GM12878 (cell line): ENCODE measurements around the gene POU6F2. TPM values are rescaled to one million over a fixed set of nuclear protein-coding genes. Genes with fewer than 3 reads are reported as not detected.
"Not testable (repeated sequence)": the region's sequence is repeated elsewhere in the genome, so short reads cannot be mapped to it uniquely, and the experiment has no call there.

Experiments
- ATAC-seq: fragments of 200-7000 bp; cut with Tn5 transposase; 3 replicates; pipeline ENCODE4 v1.9.1; 2020; ENCODE audit warnings: mild to moderate bottlenecking, moderate library complexity
- BruUV-seq: library from RNA; stranded (reverse); fragments of 400-500 nt; replicated peaks from 2 replicates; lab custom pipeline; 2021; lab: Mats Ljungman, UMichigan
- CTCF ChIA-PET: fragments of 300-600 bp; sonication (Branson Sonifier 250); formaldehyde crosslinking; extraction: SDS; loops from one replicate; lab custom pipeline; 2021; ENCODE audit warnings: inconsistent platforms; lab: Yijun Ruan, JAX
- POLR2A ChIA-PET: fragments of 350-600 bp; formaldehyde crosslinking; extraction: SDS; loops from one replicate; lab custom pipeline; 2021; ENCODE audit warnings: inconsistent platforms; lab: Charles Lee
- RAD21 ChIA-PET: fragments of 300-600 bp; sonication (Branson Sonifier 250); formaldehyde crosslinking; loops from one replicate; lab custom pipeline; 2023; ENCODE audit warnings: antibody characterized with exemption; ENCODE audit not compliant: unreplicated experiment; lab: Charles Lee
- SMC1A ChIA-PET: fragments of 300-600 bp; sonication (Branson Sonifier 250); formaldehyde crosslinking; loops from one replicate; lab custom pipeline; 2023; ENCODE audit not compliant: unreplicated experiment, uncharacterized antibody; lab: Charles Lee
- DNase-seq: peaks from one replicate; pipeline ENCODE4 v3.0.0-alpha.2; 2011; ENCODE audit warnings: low read depth, low spot score
- FAIRE-seq: peaks from 3 replicates; lab custom pipeline; 2011; peaks lifted over from hg19 to GRCh38; lab: Jason Lieb, UNC
- H2AFZ ChIP-seq: 2 replicates; pipeline ENCODE4 v1.6.0; 2011; ENCODE audit warnings: low read depth, low read length, control low read depth; ENCODE audit not compliant: control insufficient read depth
- H3K27ac ChIP-seq: 2 replicates; pipeline ENCODE4 v1.5.1; 2011; ENCODE audit warnings: control low read depth; ENCODE audit not compliant: control insufficient read depth, insufficient read depth
- H3K27me3 ChIP-seq, 2 experiments: replicated peaks in 1 of 2; 2 replicates each; pipeline versions ENCODE4 v1.6.0 to v1.6.1; 2011; ENCODE audit warnings: low read length in 1 of 2; ENCODE audit not compliant: control insufficient read depth in 2 of 2, insufficient read depth in 2 of 2
- H3K36me3 ChIP-seq, 2 experiments: 2 replicates each; pipeline ENCODE4 v1.5.1; 2011; ENCODE audit warnings: low read length in 1 of 2; ENCODE audit not compliant: control insufficient read depth in 2 of 2, insufficient read depth in 2 of 2
- H3K4me1 ChIP-seq: 2 replicates; pipeline ENCODE4 v1.6.1; 2011; ENCODE audit warnings: mild to moderate bottlenecking, low read length, moderate library complexity, mixed read lengths; ENCODE audit not compliant: control insufficient read depth, insufficient read depth
- H3K4me2 ChIP-seq: 2 replicates; pipeline ENCODE4 v1.6.0; 2011; ENCODE audit warnings: control low read depth; ENCODE audit not compliant: control insufficient read depth, insufficient read depth
- H3K4me3 ChIP-seq: fragments of 200-600 bp; sonication (generic); 2 replicates; pipeline ENCODE4 v1.5.1; 2016
- H3K79me2 ChIP-seq: 2 replicates; pipeline ENCODE4 v1.6.0; 2011; ENCODE audit warnings: low read length; ENCODE audit not compliant: control insufficient read depth, insufficient read depth
- H3K9ac ChIP-seq: 2 replicates; pipeline ENCODE4 v1.8.0; 2011; ENCODE audit warnings: low read length, control low read depth, mixed read lengths; ENCODE audit not compliant: control insufficient read depth, insufficient read depth
- H3K9me3 ChIP-seq: replicated peaks from 3 replicates; pipeline ENCODE4 v1.5.1; 2011; ENCODE audit warnings: mild to moderate bottlenecking, low read length; ENCODE audit not compliant: control insufficient read depth, insufficient read depth
- H4K20me1 ChIP-seq: 2 replicates; pipeline ENCODE4 v1.6.0; 2011; ENCODE audit not compliant: control insufficient read depth, insufficient read depth
- HDGF ChIP-seq: fragments of 450-650 bp; IDR thresholded peaks from 2 replicates; pipeline ENCODE4 v1.6.1; 2016; ENCODE audit warnings: antibody characterized with exemption
- NFYA ChIP-seq: IDR thresholded peaks from 2 replicates; pipeline ENCODE4 v1.6.1; 2011; ENCODE audit warnings: low read depth, mild to moderate bottlenecking, low read length, improper control_type of control experiment, borderline replicate concordance
- NRF1 ChIP-seq: conservative IDR thresholded peaks from 2 replicates; pipeline ENCODE4 v1.6.1; 2011; ENCODE audit warnings: mild to moderate bottlenecking, low read depth, low read length, improper control_type of control experiment
- TBL1XR1 ChIP-seq: IDR thresholded peaks from 2 replicates; pipeline ENCODE4 v1.6.1; 2012; ENCODE audit warnings: low read depth, low read length, improper control_type of control experiment
- WGBS: methylation state at CpG from one replicate; pipeline ENCODE4 v1.1.6; 2016; ENCODE audit warnings: low lambda C conversion rate; ENCODE audit not compliant: insufficient replicate concordance, insufficient coverage; ENCODE audit errors: missing lambda C conversion rate; 5-methylcytosine and 5-hydroxymethylcytosine counted together
- in situ Hi-C: fragments of 300-500 bp; cut with MboI; formaldehyde crosslinking; loops from 9 replicates; pipeline ENCODE4 v1.14.3; 2018; ENCODE audit warnings: mixed read lengths
- intact Hi-C: fragments of 100-400 bp; cut with micrococcal nuclease; formaldehyde crosslinking; loops from one replicate; pipeline ENCODE4 v1.14.2; 2022; ENCODE audit not compliant: unreplicated experiment
- polyA plus RNA-seq, 11 experiments: library from polyadenylated mRNA; depleted of rRNA in 4 of 11; unstranded in 6 of 11; stranded (reverse) in 5 of 11; fragments of >200 nt; fragmentation: Nextera tagmentation in 4 of 11; fragmentation: Illumina TruSeq in 1 of 11; extraction: Ambion mirVana in 4 of 11; extraction: Trizol in 1 of 11; gene quantifications; 1 replicate in 1 of 11; 2 replicates in 10 of 11; pipeline versions ENCODE4 v1.2.1 to v1.2.3, GENCODE V29; 2011 to 2016; ENCODE audit warnings: inconsistent platforms in 2 of 11, missing spikeins in 2 of 11, low read depth in 1 of 11
- total RNA-seq, 4 experiments: library from RNA; depleted of rRNA in 3 of 4; stranded (reverse); fragments of >200 nt in 3 of 4; fragmentation: Illumina TruSeq in 1 of 4; extraction: Trizol in 1 of 4; gene quantifications; 2 replicates each; pipeline versions ENCODE4 v1.2.1 to v1.2.3, GENCODE V29; 2013 to 2021
- TF ChIP-seq, protein P1 (sequence below): IDR thresholded peaks from 2 replicates; pipeline ENCODE4 v1.6.1; 2012; ENCODE audit warnings: improper control_type of control experiment, low read depth, low read length; ENCODE audit not compliant: insufficient replicate concordance

Gene POU6F2
- total and polyA plus RNA-seq, 10 of the 15 experiments (the other 5 are each of a cell fraction or from before 2014, with no cell fraction given) = 0.10 TPM; not detected in 9

DNA sequence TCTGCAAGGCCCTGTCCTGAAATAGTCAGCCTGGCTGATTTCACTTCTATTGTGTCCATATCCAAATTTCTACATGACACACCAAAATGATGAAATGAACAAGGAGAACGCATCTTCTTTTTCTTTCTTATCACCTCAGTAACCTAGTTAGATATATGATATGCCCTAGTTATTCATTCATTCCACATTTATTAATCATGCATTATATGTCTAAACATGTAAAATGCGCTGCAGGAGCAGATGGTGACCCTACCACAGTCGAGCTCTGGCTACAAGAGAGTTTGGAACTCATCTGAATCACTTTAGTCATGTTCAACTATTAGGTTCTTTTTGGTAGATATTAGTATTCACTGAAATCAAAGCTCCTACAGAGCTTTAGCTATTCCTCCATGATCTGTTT lies 36.9 kb upstream of the POU6F2 start (continued):
- TF ChIP-seq, protein P1, sequence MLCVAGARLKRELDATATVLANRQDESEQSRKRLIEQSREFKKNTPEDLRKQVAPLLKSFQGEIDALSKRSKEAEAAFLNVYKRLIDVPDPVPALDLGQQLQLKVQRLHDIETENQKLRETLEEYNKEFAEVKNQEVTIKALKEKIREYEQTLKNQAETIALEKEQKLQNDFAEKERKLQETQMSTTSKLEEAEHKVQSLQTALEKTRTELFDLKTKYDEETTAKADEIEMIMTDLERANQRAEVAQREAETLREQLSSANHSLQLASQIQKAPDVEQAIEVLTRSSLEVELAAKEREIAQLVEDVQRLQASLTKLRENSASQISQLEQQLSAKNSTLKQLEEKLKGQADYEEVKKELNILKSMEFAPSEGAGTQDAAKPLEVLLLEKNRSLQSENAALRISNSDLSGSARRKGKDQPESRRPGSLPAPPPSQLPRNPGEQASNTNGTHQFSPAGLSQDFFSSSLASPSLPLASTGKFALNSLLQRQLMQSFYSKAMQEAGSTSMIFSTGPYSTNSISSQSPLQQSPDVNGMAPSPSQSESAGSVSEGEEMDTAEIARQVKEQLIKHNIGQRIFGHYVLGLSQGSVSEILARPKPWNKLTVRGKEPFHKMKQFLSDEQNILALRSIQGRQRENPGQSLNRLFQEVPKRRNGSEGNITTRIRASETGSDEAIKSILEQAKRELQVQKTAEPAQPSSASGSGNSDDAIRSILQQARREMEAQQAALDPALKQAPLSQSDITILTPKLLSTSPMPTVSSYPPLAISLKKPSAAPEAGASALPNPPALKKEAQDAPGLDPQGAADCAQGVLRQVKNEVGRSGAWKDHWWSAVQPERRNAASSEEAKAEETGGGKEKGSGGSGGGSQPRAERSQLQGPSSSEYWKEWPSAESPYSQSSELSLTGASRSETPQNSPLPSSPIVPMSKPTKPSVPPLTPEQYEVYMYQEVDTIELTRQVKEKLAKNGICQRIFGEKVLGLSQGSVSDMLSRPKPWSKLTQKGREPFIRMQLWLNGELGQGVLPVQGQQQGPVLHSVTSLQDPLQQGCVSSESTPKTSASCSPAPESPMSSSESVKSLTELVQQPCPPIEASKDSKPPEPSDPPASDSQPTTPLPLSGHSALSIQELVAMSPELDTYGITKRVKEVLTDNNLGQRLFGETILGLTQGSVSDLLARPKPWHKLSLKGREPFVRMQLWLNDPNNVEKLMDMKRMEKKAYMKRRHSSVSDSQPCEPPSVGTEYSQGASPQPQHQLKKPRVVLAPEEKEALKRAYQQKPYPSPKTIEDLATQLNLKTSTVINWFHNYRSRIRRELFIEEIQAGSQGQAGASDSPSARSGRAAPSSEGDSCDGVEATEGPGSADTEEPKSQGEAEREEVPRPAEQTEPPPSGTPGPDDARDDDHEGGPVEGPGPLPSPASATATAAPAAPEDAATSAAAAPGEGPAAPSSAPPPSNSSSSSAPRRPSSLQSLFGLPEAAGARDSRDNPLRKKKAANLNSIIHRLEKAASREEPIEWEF = no peak
- no peak for TF ChIP-seq NRF1

DNA sequence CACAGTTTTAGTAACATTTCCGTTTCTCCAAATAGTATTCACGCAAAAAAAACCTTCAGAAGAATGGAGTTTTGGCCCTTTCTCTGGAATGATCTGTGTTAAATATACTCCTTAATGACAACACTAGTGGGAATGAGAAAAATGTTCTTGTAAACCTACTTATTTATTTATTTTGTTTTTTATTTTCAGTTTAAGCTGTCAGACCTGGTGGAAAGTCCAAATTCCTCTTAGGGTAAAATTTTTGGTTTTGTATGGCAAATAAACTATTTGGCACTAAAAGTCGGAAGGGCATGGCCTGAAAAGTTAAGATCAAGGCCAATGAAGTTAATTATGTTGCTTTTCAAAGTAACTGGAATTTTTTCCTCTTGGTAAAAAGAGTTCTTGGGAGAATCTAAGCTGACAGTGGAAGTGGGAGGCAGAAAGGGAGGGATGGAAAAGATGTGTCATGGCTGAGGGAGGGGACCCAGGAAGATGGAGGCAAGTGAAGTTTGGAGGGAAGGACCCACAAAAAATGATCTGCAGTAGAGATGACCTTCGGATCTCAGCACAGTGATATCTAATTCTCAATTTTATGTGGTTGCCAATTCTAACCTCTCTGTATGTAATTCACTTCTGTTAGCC lies 35.2 kb upstream of the POU6F2 start:
- FAIRE-seq (no peak), DNase-seq (no peak), ATAC-seq (no peak)
- Histone ChIP-seq H3K36me3 (no peaks in the 10 kb centered on the region), H3K79me2 (no peaks in the 10 kb centered on the region), H3K27me3 (peaks cover 0 to 6% of the 10 kb centered on the region in 2 experiments; a peak in 1 of 4 replicates), H2AFZ (no peak overlapping the region), H3K9me3 (no peaks in the 10 kb centered on the region), H3K9ac (no peak overlapping the region), H3K4me3 (no peak overlapping the region), H3K4me2 (no peak overlapping the region), H3K27ac (no peak overlapping the region), H3K4me1 (no peaks in the 10 kb centered on the region), H4K20me1 (no peaks in the 10 kb centered on the region)
- in situ Hi-C loops (no loop called here), intact Hi-C loops (no loop called here)
- ChIA-PET CTCF (no interaction called here), RAD21 (no interaction called here), SMC1A (interaction anchor here (0.7 kb wide), 1 partner anchor 884 kb away, joined by 3 read pairs; no protein-coding TSS in a partner anchor), POLR2A (no interaction called here)
- TF ChIP-seq TBL1XR1 (no peak), NFYA (no peak), HDGF (no peak)
- whole genome bisulfite sequencing = 2% methylated on average over 4 of the region's 4 CpGs
- no TSS peak for BruUV-seq

DNA sequence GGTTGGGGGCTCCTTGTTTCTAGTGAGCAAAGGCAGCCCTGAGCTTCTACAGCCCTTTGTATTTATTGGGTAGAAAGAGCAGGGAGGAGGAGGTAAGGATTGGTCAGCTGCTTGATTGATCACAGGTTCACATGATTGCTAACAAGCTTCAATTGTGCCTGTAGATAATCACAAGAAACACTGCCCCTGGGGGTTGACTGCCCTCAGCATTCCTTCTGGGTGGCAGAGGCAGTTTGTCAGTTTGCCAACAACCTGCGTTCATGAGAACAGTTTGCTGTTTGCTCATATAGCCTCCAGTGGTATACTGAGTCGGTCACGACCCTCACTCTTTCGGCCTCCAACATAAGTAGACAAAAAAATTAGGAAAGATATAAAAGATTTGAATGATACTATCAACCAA lies 30.2 kb upstream of the POU6F2 start:
- H2AFZ ChIP-seq, POLR2A ChIA-PET, H3K4me2 ChIP-seq, H3K36me3 ChIP-seq, ATAC-seq, H3K9me3 ChIP-seq, H3K27me3 ChIP-seq, DNase-seq, SMC1A ChIA-PET, H3K9ac ChIP-seq, H3K4me1 ChIP-seq, BruUV-seq, in situ Hi-C loops, H4K20me1 ChIP-seq, RAD21 ChIA-PET, FAIRE-seq, H3K4me3 ChIP-seq, H3K27ac ChIP-seq, intact Hi-C loops, H3K79me2 ChIP-seq: not testable (repeated sequence)
- WGBS = 50% methylated on average over 4 of the region's 4 CpGs
- CTCF ChIA-PET = interaction anchor here (0.6 kb wide), 1 partner anchor 25 kb away, joined by 3 read pairs; no protein-coding TSS in a partner anchor
